ENCODE measurements around the gene CTNNA1. TPM values are rescaled to one million over a fixed set of nuclear protein-coding genes. Genes with fewer than 3 reads are reported as not detected.

Gene CTNNA1
- total and polyA plus RNA-seq, 2 donors (not counting 3 experiments of a cell fraction or from before 2014, with no cell fraction given): 156 to 394 TPM

- Histone ChIP-seq H3K9me1 (replicated peaks; ENCODE audit: control insufficient read depth, extremely low read depth, insufficient read depth, low read length) (no peaks in the 10 kb centered on the region), H4K20me1 (replicated peaks; ENCODE audit: control insufficient read depth, extremely low read depth, insufficient read depth, low read length) (no peaks in the 10 kb centered on the region), H3K79me2 (ENCODE audit: control insufficient read depth, insufficient read depth, low read length) (no peaks in the 10 kb centered on the region), H3K4me1 (ENCODE audit: control insufficient read depth, extremely low read depth, insufficient read depth, low read length) (no peaks in the 10 kb centered on the region), H3K4me2 (ENCODE audit: insufficient read depth, low read length) (no peak overlapping the region), H3K4me3 (replicated peaks in 1 of 3; ENCODE audit: insufficient read depth in 1 of 3, low read depth in 1 of 3, low read length in 3 of 3) (no peak overlapping the region), H3K27ac (ENCODE audit: insufficient read depth, low read depth, low read length) (no peak overlapping the region), H3K9me3 (replicated peaks; ENCODE audit: control insufficient read depth, insufficient read depth, low read length) (no peaks in the 10 kb centered on the region), H3K9ac (replicated peaks; ENCODE audit: extremely low read depth, insufficient read depth, low read length) (no peak overlapping the region), H2AFZ (ENCODE audit: low read depth, low read length) (no peak overlapping the region), H3K27me3 (ENCODE audit: control insufficient read depth in 2 of 2, insufficient read depth in 2 of 2, low read length in 2 of 2) (peaks cover 0 to 2% of the 10 kb centered on the region in 2 experiments), H3K36me3 (ENCODE audit: control insufficient read depth in 2 of 2, extremely low read depth in 1 of 2, insufficient read depth in 2 of 2, low read length in 2 of 2) (no peaks in the 10 kb centered on the region)
- DNase-seq (ENCODE audit: low read depth, low spot score) (no peak), FAIRE-seq (no peak)
- ChIA-PET POLR2A (no interaction called here), CTCF (interaction anchor here (1.4 kb wide), 1 partner anchor 19 kb away, joined by 5 read pairs; no protein-coding TSS in a partner anchor)
- TF ChIP-seq, protein P1, sequence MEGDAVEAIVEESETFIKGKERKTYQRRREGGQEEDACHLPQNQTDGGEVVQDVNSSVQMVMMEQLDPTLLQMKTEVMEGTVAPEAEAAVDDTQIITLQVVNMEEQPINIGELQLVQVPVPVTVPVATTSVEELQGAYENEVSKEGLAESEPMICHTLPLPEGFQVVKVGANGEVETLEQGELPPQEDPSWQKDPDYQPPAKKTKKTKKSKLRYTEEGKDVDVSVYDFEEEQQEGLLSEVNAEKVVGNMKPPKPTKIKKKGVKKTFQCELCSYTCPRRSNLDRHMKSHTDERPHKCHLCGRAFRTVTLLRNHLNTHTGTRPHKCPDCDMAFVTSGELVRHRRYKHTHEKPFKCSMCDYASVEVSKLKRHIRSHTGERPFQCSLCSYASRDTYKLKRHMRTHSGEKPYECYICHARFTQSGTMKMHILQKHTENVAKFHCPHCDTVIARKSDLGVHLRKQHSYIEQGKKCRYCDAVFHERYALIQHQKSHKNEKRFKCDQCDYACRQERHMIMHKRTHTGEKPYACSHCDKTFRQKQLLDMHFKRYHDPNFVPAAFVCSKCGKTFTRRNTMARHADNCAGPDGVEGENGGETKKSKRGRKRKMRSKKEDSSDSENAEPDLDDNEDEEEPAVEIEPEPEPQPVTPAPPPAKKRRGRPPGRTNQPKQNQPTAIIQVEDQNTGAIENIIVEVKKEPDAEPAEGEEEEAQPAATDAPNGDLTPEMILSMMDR (IDR thresholded peaks at IDR 0.05; ENCODE audit: extremely low read depth in 1 of 2, insufficient read depth in 1 of 2, low read depth in 1 of 2, low read length in 2 of 2): no peak
- dilution Hi-C loops (cut with MboI; ENCODE audit: extremely low pct_ligation_motif_present, low sequenced_read_pairs) (no loop called here), intact Hi-C loops (cut with micrococcal nuclease) (no loop called here)
- BruUV-seq (replicated peaks): no TSS peak
Measured at GRCh38 chr5:138716456-138716924, 36.7 kb upstream of the CTNNA1 start.

- Histone ChIP-seq H3K27ac (ENCODE audit: insufficient read depth, low read depth, low read length) (no peak overlapping the region), H3K4me3 (replicated peaks in 1 of 3; ENCODE audit: insufficient read depth in 1 of 3, low read depth in 1 of 3, low read length in 3 of 3) (no peak overlapping the region), H3K9me1 (replicated peaks; ENCODE audit: control insufficient read depth, extremely low read depth, insufficient read depth, low read length) (no peaks in the 10 kb centered on the region), H3K9me3 (replicated peaks; ENCODE audit: control insufficient read depth, insufficient read depth, low read length) (no peaks in the 10 kb centered on the region), H3K36me3 (ENCODE audit: control insufficient read depth in 2 of 2, extremely low read depth in 1 of 2, insufficient read depth in 2 of 2, low read length in 2 of 2) (no peaks in the 10 kb centered on the region), H4K20me1 (replicated peaks; ENCODE audit: control insufficient read depth, extremely low read depth, insufficient read depth, low read length) (no peaks in the 10 kb centered on the region), H3K27me3 (ENCODE audit: control insufficient read depth in 2 of 2, insufficient read depth in 2 of 2, low read length in 2 of 2) (peaks cover 5 to 6% of the 10 kb centered on the region in 2 experiments), H3K4me1 (ENCODE audit: control insufficient read depth, extremely low read depth, insufficient read depth, low read length) (no peaks in the 10 kb centered on the region), H3K9ac (replicated peaks; ENCODE audit: extremely low read depth, insufficient read depth, low read length) (no peak overlapping the region), H3K4me2 (ENCODE audit: insufficient read depth, low read length) (no peak overlapping the region), H3K79me2 (ENCODE audit: control insufficient read depth, insufficient read depth, low read length) (no peaks in the 10 kb centered on the region), H2AFZ (ENCODE audit: low read depth, low read length) (no peak overlapping the region)
- no peak for FAIRE-seq
- TF ChIP-seq FOS (IDR thresholded peaks at IDR 0.05; ENCODE audit: borderline replicate concordance, insufficient read depth, low read length): no peak
- no peak for TF ChIP-seq MAX (IDR thresholded peaks at IDR 0.05; ENCODE audit: insufficient read depth, insufficient read length)
- no peak for TF ChIP-seq POLR2A (IDR thresholded peaks at IDR 0.05; ENCODE audit: low read depth, low read length)
- no peak for TF ChIP-seq JUN (IDR thresholded peaks at IDR 0.05; ENCODE audit: borderline replicate concordance, insufficient read depth, insufficient read length, low read depth)
- no peak for TF ChIP-seq MYC (IDR thresholded peaks at IDR 0.05; ENCODE audit: low read depth, low read length)
- no peak for TF ChIP-seq EZH2 (IDR thresholded peaks at IDR 0.05; ENCODE audit: borderline replicate concordance, low read depth, low read length, severe bottlenecking)
- TF ChIP-seq POLR2AphosphoS5 (IDR thresholded peaks at IDR 0.05; ENCODE audit: insufficient read depth, low read depth, low read length): no peak
- TF ChIP-seq, protein P1 (IDR thresholded peaks at IDR 0.05; ENCODE audit: extremely low read depth in 1 of 2, insufficient read depth in 1 of 2, low read depth in 1 of 2, low read length in 2 of 2): no peak
- no peak for TF ChIP-seq GATA2 (IDR thresholded peaks at IDR 0.05; ENCODE audit: insufficient read depth, insufficient read length, low read depth, low read length)
- dilution Hi-C loops (cut with MboI; ENCODE audit: extremely low pct_ligation_motif_present, low sequenced_read_pairs) (no loop called here), intact Hi-C loops (cut with micrococcal nuclease) (no loop called here)
- CTCF ChIA-PET: no interaction called here
- POLR2A ChIA-PET: no interaction called here
- no peak for DNase-seq (ENCODE audit: low read depth, low spot score)
- no TSS peak for BruUV-seq (replicated peaks)
Measured at GRCh38 chr5:138717399-138717798, 35.8 kb upstream of the CTNNA1 start.

Measured in endothelial cell of umbilical vein (primary cell).